SK-MEL-5 (cell line): ENCODE measurements around the gene ABCC6. TPM values are rescaled to one million over a fixed set of nuclear protein-coding genes. Genes with fewer than 3 reads are reported as not detected.

Source experiments
- total RNA-seq: library from RNA; depleted of rRNA; stranded (reverse); fragments of >200 nt; shearing (Covaris generic); gene quantifications from 2 replicates; pipeline ENCODE4 v1.2.3, GENCODE V29; 2014; rRNA removed

The ABCC6 gene
- total RNA-seq, 1 experiment from 2014 or later: not detected

Other genes with a start within 250 kb of the ABCC6 start
- 18.0 and 36.8 TPM in 2 replicates for gene NOMO3, start 9.0 kb upstream of the ABCC6 start, total RNA-seq
- 2.8 and 6.7 TPM in 2 replicates for gene NPIPA7, start 155.6 kb upstream of the ABCC6 start, total RNA-seq